Mammary epithelial cell (primary cell): ENCODE results near the gene RACK1.

Experiments used
- EZH2 ChIP-seq: IDR thresholded peaks from 2 replicates; pipeline ENCODE4 v1.6.1; 2012; ENCODE audit warnings: low read length, inconsistent platforms, borderline replicate concordance
- TF ChIP-seq, protein P1 (sequence below), 2 donors: IDR thresholded peaks in 1 of 2; conservative IDR thresholded peaks in 1 of 2; 2 replicates each; pipeline ENCODE4 v1.5.1; 2011 to 2012; ENCODE audit warnings: inconsistent platforms in 2 of 2, low read length in 2 of 2, mild to moderate bottlenecking in 2 of 2, control low read depth in 1 of 2, low read depth in 1 of 2; ENCODE audit not compliant: insufficient read depth in 1 of 2; ENCODE audit errors: extremely low read depth in 1 of 2

DNA sequence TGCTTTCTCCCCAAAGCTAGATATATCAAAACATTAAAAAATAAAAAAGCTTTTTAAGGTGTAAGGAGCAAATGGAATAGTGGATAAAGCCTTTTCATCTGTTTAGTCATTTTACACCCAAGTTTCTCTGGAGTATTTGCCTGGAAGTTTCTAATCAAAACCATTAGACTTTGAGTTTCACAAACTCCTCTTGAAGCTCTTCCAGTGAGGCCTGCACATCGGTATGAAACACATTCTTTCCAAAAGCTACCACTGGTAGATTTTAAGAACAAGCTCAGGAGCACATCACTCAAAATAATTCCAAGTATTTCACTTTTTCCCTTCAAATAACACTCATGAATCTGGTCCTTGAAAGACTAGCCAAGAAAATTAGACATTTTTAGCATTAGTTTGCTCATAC is 11.6 kb upstream of the RACK1 start:
- TF ChIP-seq EZH2 = no peak
- TF ChIP-seq, protein P1, sequence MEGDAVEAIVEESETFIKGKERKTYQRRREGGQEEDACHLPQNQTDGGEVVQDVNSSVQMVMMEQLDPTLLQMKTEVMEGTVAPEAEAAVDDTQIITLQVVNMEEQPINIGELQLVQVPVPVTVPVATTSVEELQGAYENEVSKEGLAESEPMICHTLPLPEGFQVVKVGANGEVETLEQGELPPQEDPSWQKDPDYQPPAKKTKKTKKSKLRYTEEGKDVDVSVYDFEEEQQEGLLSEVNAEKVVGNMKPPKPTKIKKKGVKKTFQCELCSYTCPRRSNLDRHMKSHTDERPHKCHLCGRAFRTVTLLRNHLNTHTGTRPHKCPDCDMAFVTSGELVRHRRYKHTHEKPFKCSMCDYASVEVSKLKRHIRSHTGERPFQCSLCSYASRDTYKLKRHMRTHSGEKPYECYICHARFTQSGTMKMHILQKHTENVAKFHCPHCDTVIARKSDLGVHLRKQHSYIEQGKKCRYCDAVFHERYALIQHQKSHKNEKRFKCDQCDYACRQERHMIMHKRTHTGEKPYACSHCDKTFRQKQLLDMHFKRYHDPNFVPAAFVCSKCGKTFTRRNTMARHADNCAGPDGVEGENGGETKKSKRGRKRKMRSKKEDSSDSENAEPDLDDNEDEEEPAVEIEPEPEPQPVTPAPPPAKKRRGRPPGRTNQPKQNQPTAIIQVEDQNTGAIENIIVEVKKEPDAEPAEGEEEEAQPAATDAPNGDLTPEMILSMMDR (conservative IDR thresholded peaks at IDR 0.05 in 1 of 2, IDR thresholded peaks at IDR 0.05 in 1 of 2; ENCODE audit: extremely low read depth in 1 of 2, insufficient read depth in 1 of 2, low read depth in 1 of 2, low read length in 2 of 2) = no peak
